NOMO-1 treated with dmso at 0.1 percent for 144 hours (cell line): Measurements from ENCODE around the gene C9orf72.
"Not testable (repeated sequence)": the region's sequence is repeated elsewhere in the genome, so short reads cannot be mapped to it uniquely, and the experiment has no call there.

Source experiments
- DNase-seq: peaks from one replicate; lab custom pipeline; 2025; ENCODE audit not compliant: unreplicated experiment; lab: John Stamatoyannopoulos, UW

The C9orf72 gene, protein sequence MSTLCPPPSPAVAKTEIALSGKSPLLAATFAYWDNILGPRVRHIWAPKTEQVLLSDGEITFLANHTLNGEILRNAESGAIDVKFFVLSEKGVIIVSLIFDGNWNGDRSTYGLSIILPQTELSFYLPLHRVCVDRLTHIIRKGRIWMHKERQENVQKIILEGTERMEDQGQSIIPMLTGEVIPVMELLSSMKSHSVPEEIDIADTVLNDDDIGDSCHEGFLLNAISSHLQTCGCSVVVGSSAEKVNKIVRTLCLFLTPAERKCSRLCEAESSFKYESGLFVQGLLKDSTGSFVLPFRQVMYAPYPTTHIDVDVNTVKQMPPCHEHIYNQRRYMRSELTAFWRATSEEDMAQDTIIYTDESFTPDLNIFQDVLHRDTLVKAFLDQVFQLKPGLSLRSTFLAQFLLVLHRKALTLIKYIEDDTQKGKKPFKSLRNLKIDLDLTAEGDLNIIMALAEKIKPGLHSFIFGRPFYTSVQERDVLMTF

DNA sequence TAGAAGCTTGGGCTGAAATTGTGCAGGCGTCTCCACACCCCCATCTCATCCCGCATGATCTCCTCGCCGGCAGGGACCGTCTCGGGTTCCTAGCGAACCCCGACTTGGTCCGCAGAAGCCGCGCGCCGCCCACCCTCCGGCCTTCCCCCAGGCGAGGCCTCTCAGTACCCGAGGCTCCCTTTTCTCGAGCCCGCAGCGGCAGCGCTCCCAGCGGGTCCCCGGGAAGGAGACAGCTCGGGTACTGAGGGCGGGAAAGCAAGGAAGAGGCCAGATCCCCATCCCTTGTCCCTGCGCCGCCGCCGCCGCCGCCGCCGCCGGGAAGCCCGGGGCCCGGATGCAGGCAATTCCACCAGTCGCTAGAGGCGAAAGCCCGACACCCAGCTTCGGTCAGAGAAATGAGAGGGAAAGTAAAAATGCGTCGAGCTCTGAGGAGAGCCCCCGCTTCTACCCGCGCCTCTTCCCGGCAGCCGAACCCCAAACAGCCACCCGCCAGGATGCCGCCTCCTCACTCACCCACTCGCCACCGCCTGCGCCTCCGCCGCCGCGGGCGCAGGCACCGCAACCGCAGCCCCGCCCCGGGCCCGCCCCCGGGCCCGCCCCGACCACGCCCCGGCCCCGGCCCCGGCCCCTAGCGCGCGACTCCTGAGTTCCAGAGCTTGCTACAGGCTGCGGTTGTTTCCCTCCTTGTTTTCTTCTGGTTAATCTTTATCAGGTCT, at the start of gene C9orf72:
TSS of gene C9orf72 (minus strand) at position 564 of the 716 bp plus-strand sequence. CDS start 6,361 bp downstream, outside the sequence.
- no peak for DNase-seq

- no peak for DNase-seq
Measured at GRCh38 chr9:27622693-27623340, 49.5 kb upstream of the C9orf72 start.

- DNase-seq, result no peak
Measured at GRCh38 chr9:27619743-27620142, 46.5 kb upstream of the C9orf72 start.

- DNase-seq, result no peak
Measured at GRCh38 chr9:27618066-27618465, 44.8 kb upstream of the C9orf72 start.

DNA sequence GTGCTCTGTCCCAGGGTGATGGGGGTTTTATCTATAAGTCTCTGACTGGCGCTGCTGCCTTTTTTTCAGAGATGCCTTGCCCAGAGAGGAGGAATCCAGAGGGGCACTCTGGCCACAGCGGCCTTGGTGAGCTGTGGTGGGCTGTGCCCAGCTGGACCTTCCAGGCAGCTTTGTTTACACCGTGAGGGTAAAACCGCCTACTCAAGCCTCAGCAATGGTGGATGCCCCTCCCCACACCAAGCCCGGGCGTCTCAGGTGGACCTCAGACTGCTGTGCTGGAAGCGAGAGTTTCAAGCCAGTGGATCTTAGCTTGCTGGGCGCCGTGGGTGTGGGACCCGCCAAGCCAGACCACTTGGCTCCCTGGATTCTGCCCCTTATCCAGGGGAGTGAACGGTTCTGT, 41.3 kb upstream of the C9orf72 start:
- no peak for DNase-seq

GRCh38 chr9:27612036-27612435, 38.8 kb upstream of the C9orf72 start:
- not testable (repeated sequence) for DNase-seq

DNA sequence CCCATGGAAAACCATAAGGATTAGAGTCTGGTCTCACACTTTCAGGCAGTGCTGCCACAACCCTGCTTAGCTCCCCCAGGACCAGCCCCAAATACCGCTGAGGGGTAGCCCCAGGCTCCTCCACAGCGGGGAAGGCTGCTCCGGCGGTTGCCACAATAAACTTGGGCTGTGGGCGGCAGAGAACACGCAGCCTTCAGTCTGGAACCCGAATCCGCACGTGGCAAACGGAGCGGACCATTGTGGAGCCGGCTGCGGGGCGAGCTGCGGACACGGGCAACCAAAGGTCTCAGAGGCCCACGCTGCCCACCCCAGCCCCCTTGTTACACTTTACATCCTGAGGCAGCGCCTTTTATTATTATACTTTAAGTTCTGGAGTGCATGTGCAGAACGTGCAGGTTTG, 37.3 kb upstream of the C9orf72 start:
- no peak for DNase-seq

DNA sequence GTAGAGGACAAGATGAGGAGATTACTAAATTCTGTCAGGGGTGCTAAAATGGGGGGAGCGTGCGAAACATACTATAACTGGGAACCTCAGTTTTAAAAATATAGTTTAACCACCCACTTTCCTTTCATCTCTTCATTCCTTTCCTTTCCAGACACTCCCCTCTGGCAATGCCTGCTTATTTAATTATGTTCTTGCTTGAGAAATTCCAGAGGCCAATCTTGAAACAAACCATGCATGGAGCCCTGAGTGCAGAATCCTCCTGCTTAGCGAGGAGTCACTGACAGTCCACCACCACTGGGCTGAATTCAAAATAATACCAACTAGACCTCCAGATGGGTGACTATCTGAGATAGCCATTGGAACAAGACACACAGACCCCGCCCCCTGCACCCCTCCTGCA, 29.7 kb upstream of the C9orf72 start:
- DNase-seq, result no peak

- no peak for DNase-seq
Measured at GRCh38 chr9:27602142-27602861, 29.0 kb upstream of the C9orf72 start.

GRCh38 chr9:27601396-27601795, 28.1 kb upstream of the C9orf72 start:
- DNase-seq, result no peak

GRCh38 chr9:27600256-27600655, 27.0 kb upstream of the C9orf72 start:
- no peak for DNase-seq

DNA sequence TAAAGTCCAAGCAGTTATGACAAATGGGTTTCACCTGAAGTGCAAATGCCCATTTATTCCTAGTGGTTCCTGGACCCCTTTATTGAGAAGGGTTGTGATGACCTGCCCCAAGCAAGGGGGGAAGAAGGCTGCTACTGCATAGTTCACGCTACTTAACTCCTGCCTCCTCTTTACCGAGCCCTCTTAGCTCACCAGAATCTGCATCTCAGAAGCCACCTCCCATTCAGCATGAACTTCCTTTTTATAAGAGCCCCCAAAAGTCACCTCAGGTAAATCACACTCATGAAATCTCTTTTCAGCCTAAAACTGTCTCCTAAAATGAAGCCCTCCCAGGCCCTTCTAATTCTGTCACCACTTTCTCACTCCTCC, 26.6 kb upstream of the C9orf72 start:
- no peak for DNase-seq

- DNase-seq, result no peak
Measured at GRCh38 chr9:27599102-27599869, 26.0 kb upstream of the C9orf72 start.

DNA sequence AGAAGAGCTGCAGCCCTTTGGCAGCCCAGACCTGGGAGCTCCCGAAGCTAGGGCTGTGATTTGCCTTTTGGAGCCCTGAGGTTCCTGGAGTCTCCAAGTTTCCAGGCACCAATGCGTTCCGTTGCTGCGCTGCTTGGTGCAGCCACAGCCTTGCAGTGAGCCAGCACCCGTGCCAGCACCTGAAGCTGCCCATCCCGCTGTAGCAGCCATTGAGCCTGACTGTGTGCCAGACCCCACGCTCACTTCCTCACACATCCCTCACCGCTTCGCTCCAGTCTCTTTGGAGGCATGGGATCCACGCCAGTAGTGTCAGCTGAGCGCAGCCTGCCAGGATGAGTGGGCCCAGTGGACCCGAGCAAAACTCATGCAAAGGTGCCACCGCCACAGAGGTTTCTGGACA, 22.5 kb upstream of the C9orf72 start:
- DNase-seq, result no peak

GRCh38 chr9:27591672-27592071, 18.4 kb upstream of the C9orf72 start:
- no peak for DNase-seq

DNA sequence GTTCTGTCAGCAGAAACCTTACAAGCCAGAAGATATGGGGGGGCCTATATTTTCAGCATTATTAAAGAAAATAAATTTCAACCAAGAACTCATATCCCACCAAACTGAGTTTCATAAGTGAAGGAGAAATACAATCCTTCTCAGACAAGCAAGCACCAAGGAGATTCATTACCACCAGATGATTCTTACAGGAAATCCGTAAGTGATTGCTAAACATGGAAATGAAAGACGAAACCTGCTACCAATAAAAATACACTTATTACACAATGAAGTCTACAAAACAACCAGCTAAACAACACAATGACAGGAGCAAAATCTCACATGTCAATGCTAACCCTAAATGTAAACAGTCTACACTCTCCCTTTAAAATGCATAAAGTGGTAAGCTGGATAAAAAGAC, 17.8 kb upstream of the C9orf72 start:
- DNase-seq, result no peak

DNA sequence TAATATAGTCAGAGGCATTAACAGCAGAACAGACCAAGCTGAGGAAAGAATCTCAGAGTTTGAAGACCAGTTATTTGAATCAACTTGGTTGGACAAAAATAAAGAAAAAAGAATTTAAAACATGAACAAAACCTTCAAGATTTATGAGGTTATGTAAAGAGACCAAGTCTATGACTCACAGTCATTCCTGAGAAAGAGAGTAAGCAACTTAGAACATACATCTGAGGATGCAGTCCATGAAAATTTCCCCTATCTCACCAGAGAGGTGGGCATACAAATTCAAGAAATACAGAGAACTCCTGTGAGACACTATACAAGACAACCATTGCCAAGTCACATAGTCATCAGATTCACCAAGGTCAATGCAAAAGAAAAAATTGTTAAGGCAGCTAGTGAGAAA, 17.4 kb upstream of the C9orf72 start:
- no peak for DNase-seq

GRCh38 chr9:27589462-27589861, 16.2 kb upstream of the C9orf72 start:
- no peak for DNase-seq

DNA sequence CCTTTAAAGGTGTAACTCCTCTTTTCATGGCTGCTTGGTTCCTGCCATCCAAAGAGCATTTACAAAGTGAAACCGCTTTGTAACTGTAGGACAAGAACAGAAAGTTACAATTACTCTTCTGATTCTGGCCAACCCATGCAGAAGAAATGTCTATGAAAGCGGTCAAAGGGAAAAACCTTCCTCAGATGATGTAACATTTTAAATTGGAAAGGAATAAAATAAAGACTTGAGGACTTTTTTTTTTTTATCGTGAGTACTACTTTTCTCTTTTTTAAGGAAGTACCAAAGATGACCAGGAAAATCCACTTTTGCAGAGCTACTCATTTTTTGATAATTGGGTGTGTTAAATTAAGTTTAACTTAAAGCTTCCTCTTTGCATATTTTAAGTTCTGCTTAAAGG, 13.0 kb upstream of the C9orf72 start:
- DNase-seq, result no peak

DNA sequence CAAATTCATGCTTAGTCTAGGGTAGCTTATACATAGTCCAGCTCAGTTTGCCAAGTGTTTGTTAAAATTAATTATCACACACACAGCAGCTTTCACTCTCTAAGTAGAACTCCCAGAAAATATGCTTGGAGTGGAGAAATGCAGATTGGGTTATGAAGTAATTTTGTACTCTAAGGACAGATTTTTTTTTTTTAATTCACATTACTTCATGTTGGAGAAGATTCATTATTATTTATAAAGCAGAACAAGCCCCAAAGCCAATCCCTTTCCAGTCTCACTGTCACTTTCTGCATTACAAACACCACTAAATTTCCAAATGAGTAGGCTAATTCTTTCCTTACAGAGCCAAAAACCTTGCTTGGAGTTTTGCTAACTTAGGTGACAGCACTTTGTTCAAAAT, 11.7 kb upstream of the C9orf72 start:
- DNase-seq, result no peak
